Stomach (tissue), 9 donors: ENCODE measurements around the gene STMN3. TPM values are rescaled to one million over a fixed set of nuclear protein-coding genes. Genes with fewer than 3 reads are reported as not detected.
"Not testable (repeated sequence)": the region's sequence is repeated elsewhere in the genome, so short reads cannot be mapped to it uniquely, and the experiment has no call there.

Experiments used
- DNase-seq, 2 donors: peaks; one replicate each; pipeline versions ENCODE4 v3.0.0 to v3.0.0-alpha.2; 2013 to 2019
- H3K27ac ChIP-seq, 5 donors: fragments of 200-600 bp in 4 of 5; sonication (generic) in 4 of 5; one replicate each; pipeline ENCODE4 v1.5.1; 2013 to 2019; ENCODE audit warnings: mild to moderate bottlenecking in 1 of 5, moderate library complexity in 1 of 5
- H3K27me3 ChIP-seq, 3 donors: fragments of 200-600 bp; sonication (generic); one replicate each; pipeline ENCODE4 v1.5.1; 2017 to 2019; ENCODE audit warnings: mixed run types in 1 of 3
- H3K36me3 ChIP-seq, 4 donors: fragments of 200-600 bp; sonication (generic); 1 replicate in 3 of 4; 2 replicates in 1 of 4; pipeline ENCODE4 v1.5.1; 2016 to 2019
- H3K4me1 ChIP-seq, 4 donors: fragments of 200-600 bp; sonication (generic); one replicate each; pipeline ENCODE4 v1.5.1; 2016 to 2019
- H3K4me3 ChIP-seq, 4 donors: fragments of 200-600 bp; sonication (generic) in 3 of 4; one replicate each; pipeline ENCODE4 v1.5.1; 2016 to 2019; ENCODE audit warnings: mild to moderate bottlenecking in 1 of 4
- H3K9me3 ChIP-seq, 4 donors: fragments of 200-600 bp; sonication (generic); one replicate each; pipeline ENCODE4 v1.5.1; 2016 to 2019
- CTCF ChIP-seq, 7 experiments: fragments of 450-650 bp in 4 of 7; fragments of 200-600 bp in 3 of 7; sonication (generic) in 3 of 7; IDR thresholded peaks; one replicate each; pipeline ENCODE4 v1.5.1; 2016 to 2019; ENCODE audit warnings: antibody characterized with exemption in 7 of 7, control low read depth in 2 of 7, mild to moderate bottlenecking in 1 of 7
- EP300 ChIP-seq: sonication (generic); formaldehyde crosslinking; IDR thresholded peaks from one replicate; pipeline ENCODE4 v1.6.1; 2017; ENCODE audit warnings: antibody characterized with exemption
- POLR2A ChIP-seq, 4 donors: fragments of 450-650 bp; IDR thresholded peaks; one replicate each; pipeline ENCODE4 v1.6.1; 2016; ENCODE audit warnings: antibody characterized with exemption in 4 of 4, control low read depth in 2 of 4, mild to moderate bottlenecking in 1 of 4, moderate library complexity in 1 of 4
- POLR2AphosphoS5 ChIP-seq, 3 donors: sonication (generic); formaldehyde crosslinking; IDR thresholded peaks; one replicate each; pipeline ENCODE4 v1.6.1; 2016; ENCODE audit warnings: antibody characterized with exemption in 3 of 3
- whole genome bisulfite sequencing, 5 donors: extraction: QIAGEN DNeasy Blood & Tissue Kit in 3 of 5; methylation state at CpG; one replicate each; pipeline versions ENCODE4 v1.1.5 to v1.1.7; 2013 to 2018; 5-methylcytosine and 5-hydroxymethylcytosine counted together
- intact Hi-C: fragments of 100-400 bp; cut with DNase I; formaldehyde crosslinking; loops from one replicate; pipeline ENCODE4 v1.15.1; 2023; ENCODE audit warnings: low total_unique reads
- polyA plus RNA-seq, 3 donors: library from polyadenylated mRNA; stranded (reverse); fragments of 200-250 nt; gene quantifications; one replicate each; pipeline ENCODE4 v1.2.3, GENCODE V29; 2013
- total RNA-seq, 5 donors: library from RNA; depleted of rRNA; stranded (reverse); fragments of >200 nt; gene quantifications; one replicate each; pipeline versions ENCODE4 v1.1.0 to v1.2.3, GENCODE V29; 2014 to 2016
- donor health status: healthy with polysubstance abuse.
- donor health status: Bipolar disorder and iron deficiency.
- donor health status: healthy.

The STMN3 gene
- total and polyA plus RNA-seq, 8 donors: 0.87 to 14.8 (median 12.0) TPM

DNA sequence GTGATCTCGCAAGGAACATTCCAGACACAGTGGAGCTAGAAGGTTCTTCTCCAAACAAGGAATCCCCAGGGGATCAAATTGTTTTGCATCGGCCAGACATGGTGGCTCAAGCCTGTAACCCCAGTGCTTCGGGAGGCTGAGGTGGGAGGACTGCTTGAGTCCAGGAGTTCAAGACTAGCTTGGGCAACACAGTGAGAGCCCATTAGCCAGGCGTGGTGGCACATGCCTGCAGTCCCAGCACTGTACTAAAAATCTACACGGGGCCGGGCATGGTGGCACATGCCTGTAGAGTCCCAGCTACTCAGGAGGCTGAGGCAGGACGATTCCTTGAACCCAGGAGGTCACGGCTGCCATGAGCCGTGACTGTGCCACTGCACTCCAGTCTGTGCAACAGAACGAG, 41.6 kb downstream of the STMN3 start:
- no peak for DNase-seq
- intact Hi-C loops: no loop called here

DNA sequence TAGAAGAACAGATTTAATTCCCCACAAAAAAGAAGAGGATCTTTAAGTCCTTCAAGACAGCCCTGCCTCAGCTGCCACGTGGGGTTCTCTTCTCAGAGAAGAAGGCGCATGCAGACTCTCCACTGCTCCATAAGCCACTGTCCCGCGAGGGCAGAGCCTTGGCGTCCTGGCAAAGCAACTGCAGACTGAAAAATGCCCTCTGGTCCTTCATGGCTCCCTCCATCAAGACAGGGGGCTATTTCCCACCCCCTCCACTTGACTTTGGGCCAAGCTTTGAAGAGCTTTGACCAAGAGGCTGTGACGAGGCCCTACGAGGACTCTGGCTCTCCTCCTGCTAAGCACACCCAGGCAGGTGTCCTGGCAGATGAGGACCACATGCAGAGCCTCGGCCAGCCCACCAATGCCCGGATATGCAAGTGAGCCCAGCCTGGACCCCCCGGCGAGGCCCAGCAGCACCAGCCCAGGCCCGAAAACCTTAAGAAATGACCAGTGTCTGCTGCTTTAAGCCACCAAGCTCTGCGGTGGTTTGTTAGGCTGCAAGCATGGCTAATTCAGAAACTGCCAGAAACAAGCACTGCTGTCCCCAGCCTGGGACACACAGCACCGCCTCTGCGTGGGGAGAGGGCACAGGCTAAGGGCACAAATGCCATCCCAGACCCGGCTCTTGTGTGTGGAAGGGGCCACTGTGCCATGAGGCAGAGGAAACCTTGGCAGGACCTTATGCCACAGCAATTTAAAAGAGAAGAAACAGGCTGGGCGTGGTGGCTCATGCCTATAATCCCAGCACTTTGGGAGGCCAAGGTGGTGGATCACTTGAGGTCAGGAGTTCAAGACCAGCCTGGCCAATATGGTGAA, 42.4 kb downstream of the STMN3 start:
- peaks cover 0 to 39% (median 23%) of the 10 kb centered on the region in 4 donors for H3K36me3 ChIP-seq
- WGBS, 5 donors: 89 to 94% (median 90%) methylated on average over 17 of the region's 17 CpGs
- H3K4me1 ChIP-seq: no peaks in the 10 kb centered on the region
- no peak for TF ChIP-seq POLR2AphosphoS5 (IDR thresholded peaks at IDR 0.05)
- TF ChIP-seq EP300: no peak
- TF ChIP-seq CTCF (IDR thresholded peaks at IDR 0.05): no peak
- TF ChIP-seq POLR2A (IDR thresholded peaks at IDR 0.05): no peak
- H3K27ac ChIP-seq: no peak overlapping the region
- H3K4me3 ChIP-seq: no peak overlapping the region
- no peak for DNase-seq
- intact Hi-C loops: no loop called here
- no peaks in the 10 kb centered on the region for H3K27me3 ChIP-seq
- H3K9me3 ChIP-seq: no peaks in the 10 kb centered on the region

More for the DNA sequence above, 41.6 kb downstream of the STMN3 start:
- TF ChIP-seq CTCF (IDR thresholded peaks at IDR 0.05): no peak
- TF ChIP-seq POLR2AphosphoS5 (IDR thresholded peaks at IDR 0.05): no peak
- TF ChIP-seq POLR2A (IDR thresholded peaks at IDR 0.05): no peak
- TF ChIP-seq EP300: no peak
- no peaks in the 10 kb centered on the region for H3K4me1 ChIP-seq
- peaks cover 0 to 47% (median 31%) of the 10 kb centered on the region in 4 donors for H3K36me3 ChIP-seq
- no peak overlapping the region for H3K4me3 ChIP-seq
- H3K27me3 ChIP-seq: no peaks in the 10 kb centered on the region
- no peaks in the 10 kb centered on the region for H3K9me3 ChIP-seq
- WGBS, 5 donors: 90 to 96% (median 96%) methylated on average over 10 of the region's 10 CpGs
- no peak overlapping the region for H3K27ac ChIP-seq

DNA sequence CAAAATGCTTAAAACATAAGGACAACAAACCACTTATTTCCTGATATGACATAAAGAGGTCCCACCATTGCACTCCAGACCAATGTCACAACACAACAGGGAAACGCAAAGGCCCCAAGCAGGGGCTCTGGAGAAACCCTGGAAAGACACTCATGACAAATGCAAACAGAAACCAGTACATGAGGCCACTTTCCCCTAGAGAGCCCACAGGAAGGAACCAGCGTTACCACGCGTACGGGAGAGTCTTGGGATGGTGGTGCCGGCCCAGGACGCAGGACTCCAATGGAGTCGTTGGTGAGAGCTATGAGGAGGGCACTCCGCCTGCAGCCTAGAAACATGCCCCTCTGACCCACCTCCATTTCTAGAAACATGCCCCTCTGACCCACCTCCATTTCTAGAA, 46.5 kb downstream of the STMN3 start:
- intact Hi-C loops: no loop called here
- peaks cover 11 to 42% (median 28%) of the 10 kb centered on the region in 4 donors for H3K36me3 ChIP-seq
- DNase-seq: no peak
- no peak overlapping the region for H3K4me3 ChIP-seq
- TF ChIP-seq POLR2AphosphoS5 (IDR thresholded peaks at IDR 0.05) (no peak), CTCF (IDR thresholded peaks at IDR 0.05) (no peak), EP300 (no peak), POLR2A (IDR thresholded peaks at IDR 0.05) (no peak)
- WGBS, 5 donors: 73 to 97% (median 92%) methylated on average over 9 of the region's 9 CpGs
- H3K9me3 ChIP-seq: no peaks in the 10 kb centered on the region
- no peak overlapping the region for H3K27ac ChIP-seq
- H3K4me1 ChIP-seq: no peaks in the 10 kb centered on the region
- no peaks in the 10 kb centered on the region for H3K27me3 ChIP-seq

GRCh38 chr20:63602321-63602720, 50.9 kb downstream of the STMN3 start:
- no peak for DNase-seq
- no peak for TF ChIP-seq POLR2A (IDR thresholded peaks at IDR 0.05)
- peaks cover 22 to 74% (median 71%) of the 10 kb centered on the region in 4 donors for H3K36me3 ChIP-seq
- 86 to 94% (median 91%) methylated on average over 3 of the region's 3 CpGs for WGBS, 5 donors
- intact Hi-C loops: no loop called here
- no peak overlapping the region for H3K27ac ChIP-seq
- H3K27me3 ChIP-seq: no peaks in the 10 kb centered on the region
- no peaks in the 10 kb centered on the region for H3K4me1 ChIP-seq
- H3K9me3 ChIP-seq: no peaks in the 10 kb centered on the region
- no peak overlapping the region for H3K4me3 ChIP-seq

DNA sequence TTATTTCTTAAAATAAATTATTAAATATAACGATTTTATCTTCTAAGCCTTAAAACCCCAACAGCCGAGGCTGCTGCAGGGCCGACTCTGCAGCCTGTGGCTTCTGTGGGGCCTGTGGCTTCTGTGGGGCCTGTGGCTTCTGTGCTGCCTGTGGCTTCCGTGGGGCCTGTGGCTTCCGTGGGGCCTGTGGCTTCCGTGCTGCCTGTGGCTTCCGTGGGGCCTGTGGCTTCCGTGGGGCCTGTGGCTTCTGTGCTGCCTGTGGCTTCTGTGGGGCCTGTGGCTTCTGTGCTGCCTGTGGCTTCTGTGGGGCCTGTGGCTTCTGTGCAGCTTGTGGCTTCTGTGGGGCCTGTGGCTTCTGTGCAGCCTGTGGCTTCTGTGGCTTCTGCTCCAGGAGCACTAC, 51.5 kb downstream of the STMN3 start:
- H3K27ac ChIP-seq, H3K27me3 ChIP-seq, H3K4me1 ChIP-seq, H3K9me3 ChIP-seq, H3K4me3 ChIP-seq, intact Hi-C loops, DNase-seq: not testable (repeated sequence)
- H3K36me3 ChIP-seq: peaks cover 22 to 80% (median 77%) of the 10 kb centered on the region in 4 donors
- 70 to 87% (median 75%) methylated on average over 3 to 8 of the region's 8 CpGs for WGBS, 5 donors
